ENCODE results near the gene NFATC1.

The NFATC1 gene

GRCh38 chr18:79548621-79548985, 152.9 kb downstream of the NFATC1 start:
- no peak overlapping the region for H3K4me3 ChIP-seq (ENCODE audit: low read depth, low read length)
- no peak for TF ChIP-seq CTCF (IDR thresholded peaks at IDR 0.05; ENCODE audit: low read depth, low read length)

- H3K4me3 ChIP-seq (ENCODE audit: low read depth, low read length) = no peak overlapping the region
- TF ChIP-seq CTCF (IDR thresholded peaks at IDR 0.05; ENCODE audit: low read depth, low read length) = no peak
Measured at GRCh38 chr18:79548986-79549637, 153.4 kb downstream of the NFATC1 start.

DNA sequence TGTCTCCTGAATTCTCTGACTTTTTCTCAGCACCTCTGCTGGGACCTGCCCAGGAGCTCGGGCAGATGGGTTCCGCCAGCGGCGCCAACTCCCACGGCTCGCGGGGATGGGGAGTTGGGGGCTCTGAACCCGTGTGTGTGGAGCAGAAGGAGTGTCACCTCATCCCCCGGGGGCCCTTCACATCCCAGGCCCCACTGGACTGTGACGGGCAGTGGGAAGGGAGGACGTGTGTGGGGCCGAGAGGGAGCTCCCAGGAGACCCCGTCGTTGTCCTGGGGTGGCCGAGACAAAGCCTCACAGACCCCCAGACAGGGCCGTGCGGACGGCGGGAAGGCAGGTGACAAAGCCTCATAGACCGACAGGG, 153.9 kb downstream of the NFATC1 start:
- TF ChIP-seq CTCF (IDR thresholded peaks at IDR 0.05; ENCODE audit: low read depth, low read length) = no peak
- H3K4me3 ChIP-seq (ENCODE audit: low read depth, low read length) = no peak overlapping the region

- no peak for TF ChIP-seq CTCF (IDR thresholded peaks at IDR 0.05; ENCODE audit: low read depth, low read length)
- H3K4me3 ChIP-seq (ENCODE audit: low read depth, low read length) = no peak overlapping the region
Measured at GRCh38 chr18:79552140-79552631, 156.5 kb downstream of the NFATC1 start.

- no peak for TF ChIP-seq CTCF (IDR thresholded peaks at IDR 0.05; ENCODE audit: low read depth, low read length)
Measured at GRCh38 chr18:79552696-79553095, 157.0 kb downstream of the NFATC1 start.

DNA sequence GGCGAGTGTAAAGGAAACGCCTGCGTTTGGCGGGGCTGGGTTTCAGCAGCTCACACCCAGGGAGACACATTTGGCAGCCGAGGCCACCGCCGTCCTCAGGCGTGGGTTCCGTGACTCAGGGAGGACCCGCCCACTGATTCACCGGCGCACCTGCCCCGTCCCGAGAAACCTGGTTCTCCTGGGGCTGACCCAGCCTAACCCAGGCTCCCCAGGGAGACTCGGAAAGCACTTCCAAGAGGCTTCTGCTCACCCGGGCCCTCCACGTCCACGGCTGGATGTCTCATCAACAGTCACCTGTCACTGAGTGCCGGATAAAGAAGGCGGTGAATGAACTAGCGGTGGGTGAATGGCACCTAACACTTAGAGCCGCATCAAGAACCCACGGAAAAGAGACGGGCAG, 157.4 kb downstream of the NFATC1 start:
- no peak overlapping the region for H3K4me3 ChIP-seq (ENCODE audit: low read depth, low read length)
- TF ChIP-seq CTCF (IDR thresholded peaks at IDR 0.05; ENCODE audit: low read depth, low read length) = no peak

More at GRCh38 chr18:79552696-79553095, 157.0 kb downstream of the NFATC1 start:
- no peak overlapping the region for H3K4me3 ChIP-seq (ENCODE audit: low read depth, low read length)

DNA sequence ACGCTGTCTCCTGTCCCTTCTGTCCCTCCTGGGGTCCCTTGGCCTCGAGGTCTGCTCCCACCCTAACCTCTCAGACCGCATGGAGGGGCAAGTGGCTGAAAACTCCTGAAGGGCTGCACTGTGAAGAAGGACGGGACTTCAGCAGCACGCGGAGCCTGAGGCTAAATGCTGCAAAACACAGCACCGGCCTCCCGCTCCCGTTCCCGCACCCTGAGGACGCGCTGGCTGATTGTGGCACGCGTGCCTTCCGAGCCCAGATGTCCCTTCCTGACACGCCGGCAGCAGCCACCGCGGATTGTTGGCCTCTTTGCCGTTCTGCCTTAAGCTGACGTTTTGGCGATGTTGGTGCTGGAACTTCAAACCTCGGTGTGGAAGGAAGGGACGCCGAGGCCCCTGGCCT, 158.0 kb downstream of the NFATC1 start:
- H3K4me3 ChIP-seq (ENCODE audit: low read depth, low read length) = no peak overlapping the region
- TF ChIP-seq CTCF (IDR thresholded peaks at IDR 0.05; ENCODE audit: low read depth, low read length) = no peak
